HFFc6 (cell line): ENCODE data around the gene ZNF672. TPM values are rescaled to one million over a fixed set of nuclear protein-coding genes. Genes with fewer than 3 reads are reported as not detected.

Experiments used
- DNase-seq: peaks from one replicate; pipeline ENCODE4 v3.0.0-alpha.2; 2018
- H3K27ac Mint-ChIP-seq: 2 replicates; pipeline ENCODE4 v1.8.0; 2020; ENCODE audit warnings: mild to moderate bottlenecking, mixed read lengths
- H3K27me3 Mint-ChIP-seq: 2 replicates; pipeline ENCODE4 v1.8.0; 2021; ENCODE audit warnings: mild to moderate bottlenecking, moderate library complexity, mixed read lengths; ENCODE audit not compliant: insufficient read depth
- H3K36me3 Mint-ChIP-seq: 2 replicates; pipeline ENCODE4 v1.8.0; 2021; ENCODE audit warnings: low read depth, mixed read lengths
- H3K4me1 Mint-ChIP-seq: 2 replicates; pipeline ENCODE4 v1.8.0; 2020; ENCODE audit warnings: low read depth, mixed read lengths
- H3K4me3 Mint-ChIP-seq: 2 replicates; pipeline ENCODE4 v1.8.0; 2020; ENCODE audit warnings: mild to moderate bottlenecking, moderate library complexity, mixed read lengths
- H3K9me3 Mint-ChIP-seq: 2 replicates; pipeline ENCODE4 v1.8.0; 2020; ENCODE audit warnings: mild to moderate bottlenecking, mixed read lengths
- CTCF ChIP-seq: fragments of 200-600 bp; sonication (generic); IDR thresholded peaks from 2 replicates; pipeline ENCODE4 v1.5.0; 2021; ENCODE audit warnings: antibody characterized with exemption, mild to moderate bottlenecking
- total RNA-seq, 6 experiments: library from RNA; stranded (reverse); fragmentation: NEBNext Ultra II Directional; extraction: Animal tissue kit (Norgen Biotek cat#: 25700); gene quantifications; 2 replicates in 1 of 6; 3 replicates in 5 of 6; pipeline ENCODE4 v1.2.3, GENCODE V29; 2021

ZNF672 gene
- total RNA-seq, 6 experiments from 2014 or later = 13.8 to 20.8 (median 17.6) TPM

GRCh38 chr1:248850124-248850523 lies 12.1 kb downstream of the ZNF672 start:
- Mint-ChIP-seq H3K9me3 (no peaks in the 10 kb centered on the region), H3K36me3 (peaks cover 6% of the 10 kb centered on the region), H3K27me3 (peaks cover 3% of the 10 kb centered on the region; the same call in 1 of the 2 replicates), H3K4me1 (no peaks in the 10 kb centered on the region), H3K27ac (no peak overlapping the region), H3K4me3 (no peak overlapping the region)
- no peak for DNase-seq
- TF ChIP-seq CTCF = no peak

GRCh38 chr1:248850536-248851251 lies 12.7 kb downstream of the ZNF672 start:
- H3K27me3 Mint-ChIP-seq = peaks cover 4% of the 10 kb centered on the region; the same call in 1 of the 2 replicates
- no peak for TF ChIP-seq CTCF
- peaks cover 6% of the 10 kb centered on the region for H3K36me3 Mint-ChIP-seq
- H3K27ac Mint-ChIP-seq = no peak overlapping the region
- H3K4me3 Mint-ChIP-seq = no peak overlapping the region
- H3K9me3 Mint-ChIP-seq = no peaks in the 10 kb centered on the region
- no peaks in the 10 kb centered on the region for H3K4me1 Mint-ChIP-seq
- DNase-seq = no peak

GRCh38 chr1:248851390-248851789 lies 13.4 kb downstream of the ZNF672 start:
- Mint-ChIP-seq H3K36me3 (peaks cover 6% of the 10 kb centered on the region), H3K27me3 (peaks cover 4% of the 10 kb centered on the region), H3K9me3 (no peaks in the 10 kb centered on the region), H3K4me3 (no peak overlapping the region), H3K27ac (no peak overlapping the region), H3K4me1 (peaks cover 1% of the 10 kb centered on the region; the same call in 1 of the 2 replicates)
- DNase-seq = no peak
- no peak for TF ChIP-seq CTCF

- Mint-ChIP-seq H3K4me1 (peaks cover 13% of the 10 kb centered on the region), H3K4me3 (no peak overlapping the region)
These were observed 14.7 kb downstream of the ZNF672 start for GRCh38 chr1:248852481-248853405.

More at GRCh38 chr1:248852481-248853405, 14.7 kb downstream of the ZNF672 start:
- H3K27me3 Mint-ChIP-seq = peaks cover 4% of the 10 kb centered on the region
- peak; percentile 40 for DNase-seq
- TF ChIP-seq CTCF = no peak
- peaks cover 6% of the 10 kb centered on the region for H3K36me3 Mint-ChIP-seq
- no peak overlapping the region for H3K27ac Mint-ChIP-seq
- no peaks in the 10 kb centered on the region for H3K9me3 Mint-ChIP-seq
